H1 (cell line): ENCODE data around the gene TBC1D30. TPM values are rescaled to one million over a fixed set of nuclear protein-coding genes. Genes with fewer than 3 reads are reported as not detected.

Source experiments
- CTCF ChIA-PET: fragments of 300-600 bp; sonication (Branson Sonifier 250); formaldehyde crosslinking; loops from one replicate; lab custom pipeline; 2021; ENCODE audit not compliant: partially characterized antibody; lab: Charles Lee
- POLR2A ChIA-PET: fragments of 300-600 bp; sonication (Branson Sonifier 250); formaldehyde crosslinking; loops from one replicate; lab custom pipeline; 2021; ENCODE audit warnings: inconsistent platforms; ENCODE audit not compliant: partially characterized antibody; lab: Charles Lee
- DNase-seq, 2 experiments: peaks; one replicate each; pipeline versions ENCODE4 v3.0.0 to v3.0.0-alpha.2; 2010 to 2022; ENCODE audit warnings: low spot score in 2 of 2, low read depth in 1 of 2, mixed read lengths in 1 of 2
- FAIRE-seq: peaks from 2 replicates; lab custom pipeline; 2011; peaks lifted over from hg19 to GRCh38; lab: Jason Lieb, UNC
- H2AFZ ChIP-seq: 2 replicates; pipeline ENCODE4 v1.8.1; 2012; ENCODE audit warnings: low read length, inconsistent platforms
- H2AK5ac ChIP-seq: 2 replicates; pipeline ENCODE4 v1.6.1; 2013; ENCODE audit warnings: low read depth, low read length
- H2BK120ac ChIP-seq: replicated peaks from 2 replicates; pipeline ENCODE3; 2013; ENCODE audit warnings: low read depth, low read length, inconsistent platforms
- H2BK12ac ChIP-seq: 2 replicates; pipeline ENCODE4 v1.6.1; 2013; ENCODE audit warnings: low read depth, low read length
- H2BK15ac ChIP-seq: 2 replicates; pipeline ENCODE4 v1.6.1; 2013; ENCODE audit warnings: low read length
- H2BK20ac ChIP-seq: 2 replicates; pipeline ENCODE4 v1.6.1; 2013; ENCODE audit warnings: low read length
- H2BK5ac ChIP-seq: 2 replicates; pipeline ENCODE4 v1.6.1; 2013; ENCODE audit warnings: low read depth, low read length
- H3K14ac ChIP-seq: 2 replicates; pipeline ENCODE4 v1.6.1; 2013; ENCODE audit warnings: inconsistent platforms; ENCODE audit not compliant: insufficient read length
- H3K18ac ChIP-seq: 2 replicates; pipeline ENCODE4 v1.6.1; 2013; ENCODE audit warnings: low read length; ENCODE audit errors: extremely low read depth
- H3K23ac ChIP-seq: 2 replicates; pipeline ENCODE4 v1.6.1; 2013; ENCODE audit warnings: inconsistent platforms; ENCODE audit not compliant: insufficient read length
- H3K23me2 ChIP-seq: 2 replicates; pipeline ENCODE4 v1.6.1; 2013; ENCODE audit warnings: low read depth, low read length
- H3K27ac ChIP-seq: 2 replicates; pipeline ENCODE4 v1.6.1; 2011; ENCODE audit warnings: low read depth, low read length, inconsistent platforms
- H3K27me3 ChIP-seq, 4 experiments: replicated peaks in 1 of 4; 1 replicate in 1 of 4; 2 replicates in 3 of 4; pipeline versions ENCODE4 v1.6.1 to v1.8.1; 2011 to 2013; ENCODE audit warnings: low read length in 3 of 4, mild to moderate bottlenecking in 3 of 4, inconsistent platforms in 2 of 4, mixed read lengths in 2 of 4, moderate library complexity in 1 of 4; ENCODE audit not compliant: control insufficient read depth in 3 of 4, insufficient read depth in 3 of 4; ENCODE audit errors: extremely low read depth in 1 of 4
- H3K36me3 ChIP-seq, 4 experiments: 2 replicates each; pipeline versions ENCODE4 v1.6.1 to v1.8.1; 2011 to 2013; ENCODE audit warnings: mild to moderate bottlenecking in 4 of 4, low read length in 3 of 4, moderate library complexity in 2 of 4, control low read depth in 1 of 4, inconsistent platforms in 1 of 4; ENCODE audit not compliant: insufficient read depth in 4 of 4, control insufficient read depth in 2 of 4
- H3K4ac ChIP-seq: replicated peaks from 2 replicates; pipeline ENCODE3; 2013; ENCODE audit warnings: low read length, low read depth, mixed read lengths, inconsistent platforms; ENCODE audit not compliant: insufficient read length
- H3K4me1 ChIP-seq, 4 experiments: replicated peaks in 1 of 4; 1 replicate in 1 of 4; 2 replicates in 3 of 4; pipeline versions ENCODE4 v1.6.1 to v1.8.1; 2011 to 2013; ENCODE audit warnings: low read length in 3 of 4, inconsistent platforms in 2 of 4, mixed read lengths in 1 of 4; ENCODE audit not compliant: insufficient read depth in 4 of 4, control insufficient read depth in 3 of 4
- H3K4me2 ChIP-seq, 2 experiments: 2 replicates each; pipeline versions ENCODE4 v1.6.1 to v1.8.1; 2011 to 2013; ENCODE audit warnings: low read depth in 2 of 2, low read length in 2 of 2, control low read depth in 1 of 2, inconsistent platforms in 1 of 2, mild to moderate bottlenecking in 1 of 2; ENCODE audit not compliant: insufficient read depth in 1 of 2
- H3K4me3 ChIP-seq, 4 experiments: fragments of 200-600, 300-600 bp in 1 of 4; sonication (generic), shearing (Covaris generic), sonication (Bioruptor Twin) in 1 of 4; 2 replicates each; pipeline versions ENCODE4 v1.5.1 to v1.8.1; 2011 to 2016; ENCODE audit warnings: low read length in 4 of 4, low read depth in 3 of 4, control low read depth in 2 of 4, inconsistent platforms in 2 of 4, mild to moderate bottlenecking in 2 of 4, mixed read lengths in 1 of 4, moderate library complexity in 1 of 4; ENCODE audit not compliant: insufficient read depth in 2 of 4; ENCODE audit errors: extremely low read depth in 1 of 4
- H3K56ac ChIP-seq: replicated peaks from 2 replicates; pipeline ENCODE3; 2013; ENCODE audit warnings: low read depth, mild to moderate bottlenecking, mixed read lengths, low read length, inconsistent platforms; ENCODE audit not compliant: insufficient read length
- H3K79me1 ChIP-seq: 2 replicates; pipeline ENCODE4 v1.6.1; 2013; ENCODE audit warnings: low read depth, low read length, control low read depth
- H3K79me2 ChIP-seq, 2 experiments: 2 replicates each; pipeline versions ENCODE4 v1.6.1 to v1.8.1; 2012 to 2013; ENCODE audit warnings: low read length in 2 of 2, mild to moderate bottlenecking in 2 of 2, inconsistent platforms in 1 of 2; ENCODE audit not compliant: insufficient read depth in 2 of 2, control insufficient read depth in 1 of 2
- H3K9ac ChIP-seq, 4 experiments: replicated peaks in 1 of 4; 1 replicate in 1 of 4; 2 replicates in 3 of 4; pipeline versions ENCODE4 v1.6.1 to v1.8.1; 2011 to 2013; ENCODE audit warnings: low read depth in 3 of 4, low read length in 3 of 4, control low read depth in 2 of 4, mild to moderate bottlenecking in 2 of 4, moderate library complexity in 2 of 4, inconsistent platforms in 1 of 4; ENCODE audit errors: extremely low read depth in 1 of 4
- H3K9me3 ChIP-seq, 2 experiments: 2 replicates each; pipeline versions ENCODE4 v1.6.1 to v1.8.1; 2012 to 2013; ENCODE audit warnings: mild to moderate bottlenecking in 2 of 2, moderate library complexity in 2 of 2, control low read depth in 1 of 2, inconsistent platforms in 1 of 2, low read depth in 1 of 2, low read length in 1 of 2, mixed read lengths in 1 of 2; ENCODE audit not compliant: insufficient read depth in 2 of 2
- H4K20me1 ChIP-seq, 2 experiments: replicated peaks in 1 of 2; 2 replicates each; pipeline versions ENCODE3 to v1.8.1; 2011 to 2013; ENCODE audit warnings: inconsistent platforms in 2 of 2, low read length in 2 of 2, mild to moderate bottlenecking in 1 of 2; ENCODE audit not compliant: insufficient read depth in 2 of 2, control insufficient read depth in 1 of 2
- H4K5ac ChIP-seq: 2 replicates; pipeline ENCODE4 v1.6.1; 2013; ENCODE audit warnings: low read length, low read depth, mixed read lengths, inconsistent platforms; ENCODE audit not compliant: insufficient read length
- H4K8ac ChIP-seq: 2 replicates; pipeline ENCODE4 v1.8.0; 2013; ENCODE audit warnings: mild to moderate bottlenecking, moderate library complexity, low read length, inconsistent platforms; ENCODE audit not compliant: insufficient read depth; ENCODE audit errors: extremely low read depth
- H4K91ac ChIP-seq: replicated peaks from 2 replicates; pipeline ENCODE3; 2013; ENCODE audit warnings: low read length, mixed read lengths, inconsistent platforms; ENCODE audit not compliant: insufficient read length
- SIX5 ChIP-seq: IDR thresholded peaks from 2 replicates; pipeline ENCODE4 v1.6.1; 2011; ENCODE audit warnings: mild to moderate bottlenecking, low read depth, low read length
- TAF1 ChIP-seq: IDR thresholded peaks from 2 replicates; pipeline ENCODE4 v1.6.1; 2011; ENCODE audit warnings: mild to moderate bottlenecking, low read depth, low read length
- TEAD4 ChIP-seq: IDR thresholded peaks from 2 replicates; pipeline ENCODE4 v1.6.1; 2012; ENCODE audit warnings: low read depth, low read length, inconsistent platforms, mixed read lengths
- WGBS, 2 experiments: shearing (Covaris generic) in 1 of 2; methylation state at CpG; one replicate each; pipeline versions ENCODE4 v1.1.6 to v1.1.7; 2013 to 2015; ENCODE audit warnings: low lambda C conversion rate in 2 of 2, mixed read lengths in 2 of 2, inconsistent platforms in 1 of 2, low coverage in 1 of 2, missing lambda C conversion rate in 1 of 2; ENCODE audit not compliant: insufficient replicate concordance in 2 of 2, insufficient coverage in 1 of 2, insufficient read length in 1 of 2; ENCODE audit errors: extremely low coverage in 1 of 2, missing lambda C conversion rate in 1 of 2; 5-methylcytosine and 5-hydroxymethylcytosine counted together
- polyA plus RNA-seq, 7 experiments: library from polyadenylated mRNA; depleted of rRNA in 3 of 7; stranded (reverse) in 5 of 7; unstranded in 2 of 7; fragments of >200 nt in 5 of 7; fragments of 200-250 nt in 2 of 7; gene quantifications; 1 replicate in 5 of 7; 2 replicates in 1 of 7; 4 replicates in 1 of 7; pipeline versions ENCODE4 v1.2.1 to v1.2.3, GENCODE V29; 2011 to 2013; ENCODE audit warnings: missing spikeins in 2 of 7, mixed read lengths in 2 of 7
- total RNA-seq: library from RNA; stranded (reverse); fragmentation: NEBNext Ultra II Directional; extraction: Animal tissue kit (Norgen Biotek cat#: 25700); gene quantifications from 2 replicates; pipeline ENCODE4 v1.2.1, GENCODE V29; 2021

Gene TBC1D30
- total and polyA plus RNA-seq, 2 of the 8 experiments (the other 6 are each of a cell fraction or from before 2014, with no cell fraction given) = 2.8 to 5.5 TPM

- no peaks in the 10 kb centered on the region for H3K79me2 ChIP-seq
- no peak overlapping the region for H4K91ac ChIP-seq
- H3K79me1 ChIP-seq = no peaks in the 10 kb centered on the region
- peaks cover 23 to 44% (median 37%) of the 10 kb centered on the region in 4 experiments for H3K27me3 ChIP-seq
- H3K18ac ChIP-seq = no peak overlapping the region
- ChIA-PET POLR2A (interaction anchor here (0.6 kb wide), 1 partner anchor 16 kb away, joined by 3 read pairs; no protein-coding TSS in a partner anchor), CTCF (interaction anchor here (2.8 kb wide), 1 partner anchor 23 kb away, joined by 13 read pairs; no protein-coding TSS in a partner anchor)
- no peaks in the 10 kb centered on the region for H3K9me3 ChIP-seq
- H4K8ac ChIP-seq = no peak overlapping the region
- H3K4me1 ChIP-seq = peaks cover 0 to 17% (median 7%) of the 10 kb centered on the region in 4 experiments; a peak in 4 of 7 replicates
- H2AFZ ChIP-seq = peak overlapping the region; percentile 52; the same call in 1 of the 2 replicates
- no peak overlapping the region for H3K4ac ChIP-seq
- no peak overlapping the region for H2BK5ac ChIP-seq
- H3K23ac ChIP-seq = no peak overlapping the region
- H4K20me1 ChIP-seq = peaks cover 3 to 4% of the 10 kb centered on the region in 2 experiments
- no peak overlapping the region for H2AK5ac ChIP-seq
- H3K27ac ChIP-seq = no peak overlapping the region
- H3K4me2 ChIP-seq = peak overlapping the region; percentile 96 to 99
- DNase-seq (no peak), FAIRE-seq (no peak)
- no peak overlapping the region for H4K5ac ChIP-seq
- no peak overlapping the region for H3K14ac ChIP-seq
- H2BK20ac ChIP-seq = no peak overlapping the region
- no peak overlapping the region for H2BK12ac ChIP-seq
- peak overlapping the region; percentile 51 to 67 (median 59) for H3K4me3 ChIP-seq
- no peak overlapping the region for H2BK15ac ChIP-seq
- WGBS, 2 experiments = 8% methylated on average over 16 of the region's 16 CpGs; no CpG with 5 or more reads in 1 of the 2 experiments
- no peak overlapping the region for H2BK120ac ChIP-seq
- TF ChIP-seq TAF1 (0 out of 2 replicates have a peak, but pooled peaks have one; percentile 13), SIX5 (no peak), TEAD4 (no peak)
- H3K36me3 ChIP-seq = no peaks in the 10 kb centered on the region
- H3K23me2 ChIP-seq = peaks cover 17% of the 10 kb centered on the region; the same call in 1 of the 2 replicates
- no peak overlapping the region for H3K9ac ChIP-seq
- H3K56ac ChIP-seq = no peak overlapping the region
These were observed 332 bp upstream of the TBC1D30 start for GRCh38 chr12:64824130-64824499.
